Keratinocyte (primary cell): ENCODE results near the gene ADCY5.

Experiments used
- CTCF ChIP-seq, 3 experiments: IDR thresholded peaks in 1 of 3; conservative IDR thresholded peaks in 1 of 3; optimal IDR thresholded peaks in 1 of 3; 2 replicates in 2 of 3; 3 replicates in 1 of 3; pipeline versions ENCODE3 to v1.5.1; 2011; ENCODE audit warnings: low read length in 3 of 3, mild to moderate bottlenecking in 3 of 3, moderate library complexity in 2 of 3, control low read depth in 1 of 3, inconsistent platforms in 1 of 3; ENCODE audit not compliant: insufficient read depth in 2 of 3; ENCODE audit errors: extremely low read depth in 1 of 3
- EZH2 ChIP-seq: IDR thresholded peaks from one replicate; pipeline ENCODE4 v1.6.1; 2012; ENCODE audit warnings: inconsistent platforms, mild to moderate bottlenecking, low read length, moderate library complexity

- TF ChIP-seq CTCF (optimal IDR thresholded peaks at IDR 0.05 in 1 of 3, IDR thresholded peaks at IDR 0.05 in 1 of 3, conservative IDR thresholded peaks at IDR 0.05 in 1 of 3; ENCODE audit: extremely low read depth in 1 of 3, insufficient read depth in 2 of 3, low read length in 3 of 3) (no peak), EZH2 (no peak)
Measured at GRCh38 chr3:123431658-123432324, 17.1 kb downstream of the ADCY5 start.
